Heart right ventricle (tissue), 16 donors: Measurements from ENCODE around the gene PRSS35. TPM values are rescaled to one million over a fixed set of nuclear protein-coding genes. Genes with fewer than 3 reads are reported as not detected.
"Not testable (repeated sequence)": the region's sequence is repeated elsewhere in the genome, so short reads cannot be mapped to it uniquely, and the experiment has no call there.

Experiments used
- ATAC-seq, 8 donors: fragments of 200-7000 bp; cut with Tn5 transposase; one replicate each; pipeline ENCODE4 v1.9.1; 2020; ENCODE audit warnings: mild to moderate bottlenecking in 8 of 8, moderate library complexity in 8 of 8, moderate number of reproducible peaks in 1 of 8
- DNase-seq, 2 donors: peaks; one replicate each; pipeline ENCODE4 v3.0.0-alpha.2; 2020
- H3K27ac ChIP-seq, 10 donors: fragments of 200-600 bp; sonication (generic) in 2 of 10; one replicate each; pipeline versions ENCODE4 v1.5.0 to v1.8.0; 2020 to 2022; ENCODE audit warnings: mild to moderate bottlenecking in 3 of 10
- H3K27me3 ChIP-seq, 7 donors: fragments of 200-600 bp; one replicate each; pipeline ENCODE4 v1.8.0; 2021 to 2022; ENCODE audit warnings: mild to moderate bottlenecking in 2 of 7
- H3K36me3 ChIP-seq, 9 donors: fragments of 200-600 bp; sonication (generic) in 1 of 9; one replicate each; pipeline versions ENCODE4 v1.5.0 to v1.8.0; 2020 to 2022; ENCODE audit warnings: mild to moderate bottlenecking in 2 of 9
- H3K4me1 ChIP-seq, 9 donors: fragments of 200-600 bp; sonication (generic) in 1 of 9; one replicate each; pipeline versions ENCODE4 v1.5.0 to v1.8.0; 2020 to 2022; ENCODE audit warnings: mild to moderate bottlenecking in 4 of 9
- H3K4me3 ChIP-seq, 10 donors: fragments of 200-600 bp; sonication (generic) in 2 of 10; one replicate each; pipeline versions ENCODE4 v1.5.0 to v1.8.0; 2020 to 2022; ENCODE audit warnings: mild to moderate bottlenecking in 7 of 10, moderate library complexity in 2 of 10
- H3K9me3 ChIP-seq, 11 donors: fragments of 200-600 bp in 10 of 11; sonication (generic) in 2 of 11; one replicate each; pipeline versions ENCODE4 v1.5.0 to v1.8.0; 2013 to 2022; ENCODE audit warnings: mild to moderate bottlenecking in 2 of 11, control low read depth in 1 of 11, moderate library complexity in 1 of 11
- WGBS, 2 donors: extraction: QIAGEN DNeasy Blood & Tissue Kit; methylation state at CpG; one replicate each; pipeline ENCODE4 v1.1.7; 2013; ENCODE audit warnings: inconsistent platforms in 1 of 2; 5-methylcytosine and 5-hydroxymethylcytosine counted together
- intact Hi-C, 10 donors: fragments of 100-400 bp; cut with DNase I; formaldehyde crosslinking; loops; one replicate each; pipeline versions ENCODE4 v1.11.1 to v1.14.2; 2022
- polyA plus RNA-seq, 2 donors: library from polyadenylated mRNA; stranded (reverse); fragments of 200-250 nt; gene quantifications; one replicate each; pipeline ENCODE4 v1.2.3, GENCODE V29; 2013
- total RNA-seq, 10 donors: library from RNA; stranded (reverse); fragmentation: NEBNext Ultra II Directional in 3 of 10; extraction: Animal tissue kit (Norgen Biotek cat#: 25700) in 3 of 10; gene quantifications; one replicate each; pipeline versions ENCODE4 v1.2.1 to v1.2.4, GENCODE V29; 2021 to 2023
- TF ChIP-seq, protein P1 (sequence below), 9 donors: fragments of 200-600 bp; sonication (generic) in 2 of 9; IDR thresholded peaks; one replicate each; pipeline versions ENCODE4 v1.5.0 to v1.8.0; 2021 to 2022; ENCODE audit warnings: antibody characterized with exemption in 9 of 9, mild to moderate bottlenecking in 5 of 9, moderate library complexity in 1 of 9
- donor health status: Arrhythmogenic right ventricular cardiomyopathy.
- donor health status: ischemic (EF 13 %, LVEDD 7.1; RV severe dilation, severe dysfunction).
- donor health status: healthy with polysubstance abuse.
- donor health status: DM: no; HTN: yes; CAD: no.
- donor health status: DM: no; HTN: no; CAD: no.
- donor health status: ischemic (EF 25% LVEDD 6.9; RV normal size, moderate dysfunction).
- donor health status: ischemic (EF 25% LVEDD 5.7; RV mildly dilated, moderate dysfunction).
- donor health status: healthy.
- donor health status: DM: yes; HTN: yes; CAD: no.
- donor health status: Ischemic cardiomyopathy.
- donor health status: ischemic (EF 35%, LVEDD 5.7; RV mildly dilated, moderate dysfunction).
- donor health status: nonischemic (EF 11% LVEDD 7.7; RV severe dilation, severe dysfunction).
- donor health status: DM: yes; HTN: yes; CAD: no.
- donor health status: PGD.
- donor health status: ischemic (EF 29% LVEDD 5.4; RV normal size, mild dysfunction).
- donor health status: nonischemic (EF 23%, LVEDD 6.1; RV moderate dilation, normal function).

Gene PRSS35
- total and polyA plus RNA-seq, 12 donors: 0.11 to 0.77 (median 0.33) TPM; not detected in 5

DNA sequence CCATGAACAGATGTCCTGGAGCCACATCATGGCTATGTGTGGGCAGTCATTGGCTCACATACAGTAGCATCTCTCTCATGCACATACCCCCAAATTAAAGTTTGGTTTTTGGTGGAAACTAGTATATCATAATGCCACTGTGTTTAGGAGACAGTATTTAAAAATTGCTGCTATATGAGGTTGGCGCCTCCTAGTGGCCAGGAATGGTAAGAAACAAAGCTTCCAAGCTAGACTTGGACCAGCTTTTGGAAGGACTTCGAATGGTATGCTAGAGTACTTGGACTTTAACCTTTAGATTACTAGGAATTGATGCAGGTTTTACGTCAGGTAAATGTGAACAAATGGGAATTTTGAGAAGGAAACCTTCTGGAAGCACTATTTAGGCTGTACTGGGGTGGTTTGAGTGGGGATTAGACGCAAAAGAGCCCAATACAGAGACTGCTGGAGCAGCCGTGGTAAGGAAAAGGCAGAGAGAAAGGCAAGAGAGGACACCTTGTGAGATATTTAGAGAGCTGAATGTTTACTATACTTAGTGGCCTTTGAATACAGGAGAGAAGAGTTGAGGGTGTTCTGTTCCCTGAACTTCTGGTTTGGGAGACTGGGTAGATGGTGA, 23.8 kb downstream of the PRSS35 start:
- Histone ChIP-seq H3K4me3 (no peak overlapping the region), H3K27ac (no peak overlapping the region), H3K27me3 (no peaks in the 10 kb centered on the region), H3K36me3 (no peaks in the 10 kb centered on the region), H3K4me1 (no peaks in the 10 kb centered on the region), H3K9me3 (peaks cover 0 to 9% (median 0%) of the 10 kb centered on the region in 11 donors)
- WGBS, 2 donors: 43 to 46% methylated on average over 5 of the region's 5 CpGs
- DNase-seq (no peak), ATAC-seq (no peak)
- TF ChIP-seq, protein P1, sequence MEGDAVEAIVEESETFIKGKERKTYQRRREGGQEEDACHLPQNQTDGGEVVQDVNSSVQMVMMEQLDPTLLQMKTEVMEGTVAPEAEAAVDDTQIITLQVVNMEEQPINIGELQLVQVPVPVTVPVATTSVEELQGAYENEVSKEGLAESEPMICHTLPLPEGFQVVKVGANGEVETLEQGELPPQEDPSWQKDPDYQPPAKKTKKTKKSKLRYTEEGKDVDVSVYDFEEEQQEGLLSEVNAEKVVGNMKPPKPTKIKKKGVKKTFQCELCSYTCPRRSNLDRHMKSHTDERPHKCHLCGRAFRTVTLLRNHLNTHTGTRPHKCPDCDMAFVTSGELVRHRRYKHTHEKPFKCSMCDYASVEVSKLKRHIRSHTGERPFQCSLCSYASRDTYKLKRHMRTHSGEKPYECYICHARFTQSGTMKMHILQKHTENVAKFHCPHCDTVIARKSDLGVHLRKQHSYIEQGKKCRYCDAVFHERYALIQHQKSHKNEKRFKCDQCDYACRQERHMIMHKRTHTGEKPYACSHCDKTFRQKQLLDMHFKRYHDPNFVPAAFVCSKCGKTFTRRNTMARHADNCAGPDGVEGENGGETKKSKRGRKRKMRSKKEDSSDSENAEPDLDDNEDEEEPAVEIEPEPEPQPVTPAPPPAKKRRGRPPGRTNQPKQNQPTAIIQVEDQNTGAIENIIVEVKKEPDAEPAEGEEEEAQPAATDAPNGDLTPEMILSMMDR (IDR thresholded peaks at IDR 0.05): peak; percentile 33 to 74 (median 47)
- intact Hi-C loops: no loop called here

DNA sequence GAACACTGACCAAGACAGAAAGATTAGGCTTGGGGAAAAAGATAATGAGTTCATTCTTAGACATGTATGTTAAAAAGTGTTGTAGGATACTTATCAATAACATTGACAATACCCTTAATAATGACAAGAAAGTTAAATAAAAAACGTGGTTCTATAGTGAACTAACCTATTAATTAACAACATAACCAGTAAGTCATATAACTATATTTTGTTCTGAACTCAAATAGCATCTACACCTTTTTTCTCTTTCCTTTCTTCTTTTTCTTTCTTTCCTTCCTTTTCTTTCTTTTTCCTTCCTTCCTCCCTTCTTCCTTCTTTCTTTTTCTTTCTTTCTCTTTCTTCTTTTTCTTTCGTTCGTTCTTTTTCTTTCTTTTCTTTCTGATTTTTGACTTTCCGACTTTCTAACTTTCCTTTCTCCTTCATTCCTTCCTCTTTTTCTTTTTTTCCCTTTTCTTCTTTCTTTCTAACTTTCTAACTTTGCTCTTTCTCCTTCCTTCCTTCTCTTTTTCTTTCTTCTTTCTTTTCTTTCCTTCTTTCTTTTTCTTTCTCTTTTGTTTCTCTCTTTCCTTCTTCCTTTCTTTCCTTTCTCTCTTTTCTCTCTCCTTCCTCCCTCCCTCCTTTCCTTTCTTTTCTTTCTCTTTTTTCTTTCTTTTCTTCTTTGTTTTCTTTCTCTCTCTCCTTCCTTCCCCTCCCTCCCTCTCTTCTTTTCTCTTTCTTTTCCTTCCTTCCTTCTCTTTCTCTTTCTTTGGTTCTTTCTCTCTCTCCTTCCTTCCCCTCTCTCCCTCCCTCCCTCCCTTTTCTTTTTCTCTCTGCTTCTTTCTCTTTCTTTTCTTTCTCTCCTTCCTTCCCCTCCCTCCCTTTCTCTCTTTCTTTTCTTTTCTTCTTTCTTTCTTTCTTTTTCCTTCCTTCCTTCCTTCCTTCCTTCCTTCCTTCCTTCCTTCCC, 24.6 kb downstream of the PRSS35 start:
- Histone ChIP-seq H3K36me3 (no peaks in the 10 kb centered on the region), H3K4me1 (no peaks in the 10 kb centered on the region), H3K4me3 (no peak overlapping the region), H3K27me3 (no peaks in the 10 kb centered on the region), H3K27ac (no peak overlapping the region), H3K9me3 (peaks cover 0 to 9% (median 0%) of the 10 kb centered on the region in 11 donors)
- TF ChIP-seq, protein P1 (IDR thresholded peaks at IDR 0.05): no peak
- ATAC-seq (no peak), DNase-seq (no peak)
- intact Hi-C loops: no loop called here
- WGBS, 2 donors: 73 to 75% methylated on average over 4 of the region's 4 CpGs

DNA sequence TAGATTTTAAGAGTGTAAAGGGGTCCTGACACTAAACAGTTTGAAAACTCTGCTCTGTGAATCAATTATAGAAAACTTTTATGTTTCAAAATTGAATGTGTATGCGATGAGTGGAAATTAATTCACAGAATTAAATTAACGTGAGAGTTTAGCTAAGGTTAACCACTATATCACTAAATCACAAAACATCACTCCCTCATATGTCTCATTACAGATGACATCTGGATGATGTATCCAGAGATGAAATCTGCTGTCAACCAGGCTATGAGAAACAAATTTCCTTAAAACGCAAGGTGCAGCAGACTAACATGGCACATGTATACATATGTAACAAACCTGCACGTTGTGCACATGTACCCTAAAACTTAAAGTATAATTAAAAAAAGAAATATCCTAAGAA, 27.3 kb downstream of the PRSS35 start:
- Histone ChIP-seq H3K27ac (no peak overlapping the region), H3K4me3 (no peak overlapping the region), H3K9me3 (peaks cover 0 to 8% (median 0%) of the 10 kb centered on the region in 11 donors), H3K27me3 (no peaks in the 10 kb centered on the region), H3K4me1 (no peaks in the 10 kb centered on the region), H3K36me3 (no peaks in the 10 kb centered on the region)
- intact Hi-C loops: no loop called here
- 75 to 80% methylated on average over 4 of the region's 4 CpGs for WGBS, 2 donors
- DNase-seq (no peak), ATAC-seq (no peak)
- TF ChIP-seq, protein P1 (IDR thresholded peaks at IDR 0.05): no peak

DNA sequence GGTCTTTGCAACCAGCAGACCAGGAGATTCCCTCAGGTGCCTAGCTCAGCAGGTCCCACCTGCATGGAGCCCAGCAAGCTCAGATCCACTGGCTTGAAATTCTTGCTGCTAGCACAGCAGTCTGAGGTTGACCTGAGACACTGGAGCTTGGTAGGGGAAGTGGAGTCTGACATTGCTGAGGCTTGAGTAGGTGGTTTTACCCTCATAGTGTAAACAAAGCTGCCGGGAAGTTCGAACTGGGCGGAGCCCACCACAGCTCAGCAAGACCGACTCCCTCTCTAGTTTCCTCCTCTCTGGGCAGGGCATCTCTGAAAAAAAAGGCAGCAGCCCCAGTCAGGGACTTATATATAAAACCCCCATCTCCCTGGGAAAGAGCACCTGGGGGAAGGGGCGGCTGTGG, 34.3 kb downstream of the PRSS35 start:
- no peaks in the 10 kb centered on the region for H3K27me3 ChIP-seq
- intact Hi-C loops: no loop called here
- TF ChIP-seq, protein P1 (IDR thresholded peaks at IDR 0.05): no peak
- no peak overlapping the region for H3K27ac ChIP-seq
- H3K9me3 ChIP-seq: peaks cover 0 to 15% (median 0%) of the 10 kb centered on the region in 11 donors
- DNase-seq (no peak), ATAC-seq (no peak)
- no peak overlapping the region for H3K4me3 ChIP-seq
- WGBS, 2 donors: 51 to 55% methylated on average over 5 of the region's 5 CpGs
- no peaks in the 10 kb centered on the region for H3K36me3 ChIP-seq
- H3K4me1 ChIP-seq: no peaks in the 10 kb centered on the region

DNA sequence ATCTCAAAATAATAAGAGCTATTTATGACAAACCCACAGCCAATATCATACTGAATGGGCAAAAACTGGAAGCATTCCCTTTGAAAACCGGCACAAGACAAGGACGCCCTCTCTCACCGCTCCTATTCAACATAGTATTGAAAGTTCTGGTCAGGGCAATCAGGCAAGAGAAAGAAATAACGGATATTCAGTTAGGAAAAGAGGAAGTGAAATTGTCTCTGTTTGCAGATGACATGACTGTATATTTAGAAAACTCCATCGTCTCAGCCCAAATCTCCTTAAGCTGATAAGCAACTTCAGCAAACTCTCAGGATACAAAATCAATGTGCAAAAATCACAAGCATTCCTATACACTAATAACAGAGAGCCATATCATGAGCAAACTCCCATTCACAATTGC, 38.1 kb downstream of the PRSS35 start:
- WGBS, 2 donors: 62 to 80% methylated on average over 5 of the region's 5 CpGs
- H3K27me3 ChIP-seq, DNase-seq, H3K4me1 ChIP-seq, H3K36me3 ChIP-seq, H3K4me3 ChIP-seq, intact Hi-C loops, ATAC-seq, H3K27ac ChIP-seq: not testable (repeated sequence)
- H3K9me3 ChIP-seq: peaks cover 0 to 13% (median 0%) of the 10 kb centered on the region in 11 donors

DNA sequence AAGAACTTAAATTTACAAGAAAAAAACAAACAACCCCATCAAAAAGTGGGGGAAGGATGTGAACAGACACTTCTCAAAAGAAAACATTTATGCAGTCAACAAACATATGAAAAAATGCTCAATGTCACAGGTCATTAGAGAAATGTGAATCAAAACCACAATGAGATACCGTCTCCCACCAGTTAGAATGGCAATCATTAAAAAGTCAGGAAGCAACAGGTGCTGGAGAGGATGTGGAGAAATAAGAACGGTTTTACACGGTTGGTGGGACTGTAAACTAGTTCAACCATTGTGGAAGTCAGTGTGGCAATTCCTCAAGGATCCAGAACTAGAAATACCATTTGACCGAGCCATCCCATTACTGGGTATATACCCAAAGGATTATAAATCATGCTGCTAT, 39.4 kb downstream of the PRSS35 start:
- ATAC-seq, DNase-seq, intact Hi-C loops, H3K36me3 ChIP-seq, H3K27ac ChIP-seq, H3K27me3 ChIP-seq, H3K4me1 ChIP-seq, H3K4me3 ChIP-seq: not testable (repeated sequence)
- 94 to 96% methylated on average over 4 of the region's 4 CpGs for WGBS, 2 donors
- H3K9me3 ChIP-seq: peaks cover 0 to 13% (median 0%) of the 10 kb centered on the region in 11 donors
